Fibroblast of skin of left biceps (primary cell): ENCODE data around the gene NHS.
A peak's percentile ranks its signal among the peaks of the same experiment; 100 is the strongest.

ENCODE experiments used
- DNase-seq, 2 experiments: peaks; one replicate each; pipeline ENCODE4 v3.0.0-alpha.2; 2013; ENCODE audit warnings: low read depth in 2 of 2

The NHS gene

DNA sequence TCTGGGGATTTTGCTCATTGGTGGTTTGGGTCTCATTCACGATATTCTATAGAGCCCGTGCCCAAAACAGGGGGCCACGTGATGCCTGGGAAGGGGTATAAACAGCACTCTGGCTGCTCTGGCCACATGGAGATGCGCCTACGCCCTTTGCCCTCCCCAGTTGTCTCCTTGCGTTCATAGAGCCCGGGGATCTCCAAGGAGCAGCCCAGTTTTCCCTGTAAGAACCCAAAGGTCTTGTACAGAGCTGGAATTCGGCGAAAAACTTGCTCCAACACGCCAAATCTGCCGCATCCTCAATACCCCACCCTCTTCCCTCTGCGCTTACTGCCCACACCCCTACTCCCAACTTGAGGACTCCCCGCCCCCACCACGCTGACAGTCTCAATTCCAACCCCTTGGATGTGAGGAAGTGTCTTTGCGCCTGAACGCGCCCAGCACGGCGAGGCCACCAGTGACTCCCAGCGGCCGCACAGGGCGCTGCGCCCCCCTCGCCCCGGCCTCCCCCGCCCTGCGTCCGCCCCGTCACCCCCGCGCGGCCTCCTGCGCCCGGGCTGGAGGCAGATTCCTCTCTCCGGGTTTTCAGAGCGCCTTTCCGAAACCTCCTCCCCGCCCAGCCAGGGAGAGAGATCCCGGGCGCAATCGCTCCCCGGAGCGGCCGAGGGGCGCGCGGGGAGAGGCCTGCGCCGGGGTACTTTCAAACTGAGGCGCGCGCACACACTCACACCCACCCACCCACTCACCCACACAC, at the start of gene NHS:
Gene NHS, plus strand, starts transcription at position 582 of the 748 bp plus-strand sequence. CDS start 558 bp downstream, outside the sequence.
- peak; percentile 54 to 56 for DNase-seq

DNA sequence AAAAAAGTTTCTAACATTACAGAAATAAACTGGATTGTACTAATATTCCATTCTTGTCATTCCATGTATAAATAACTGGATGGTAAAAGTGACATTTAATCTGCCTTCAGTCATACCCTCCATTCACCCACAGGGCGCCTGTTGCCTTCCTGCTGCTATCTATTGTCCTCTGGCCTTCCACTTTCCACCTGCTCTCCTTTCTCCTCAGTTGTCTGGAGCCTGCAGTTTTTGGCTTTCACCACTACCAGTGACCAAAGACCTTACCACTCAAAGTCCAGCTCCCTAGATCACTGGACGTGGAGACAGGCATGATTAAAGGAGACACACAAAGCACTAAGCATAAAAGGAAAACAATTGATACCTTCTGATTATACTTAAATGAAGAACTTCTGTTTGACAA, 46.2 kb upstream of the NHS start:
- no peak for DNase-seq

DNA sequence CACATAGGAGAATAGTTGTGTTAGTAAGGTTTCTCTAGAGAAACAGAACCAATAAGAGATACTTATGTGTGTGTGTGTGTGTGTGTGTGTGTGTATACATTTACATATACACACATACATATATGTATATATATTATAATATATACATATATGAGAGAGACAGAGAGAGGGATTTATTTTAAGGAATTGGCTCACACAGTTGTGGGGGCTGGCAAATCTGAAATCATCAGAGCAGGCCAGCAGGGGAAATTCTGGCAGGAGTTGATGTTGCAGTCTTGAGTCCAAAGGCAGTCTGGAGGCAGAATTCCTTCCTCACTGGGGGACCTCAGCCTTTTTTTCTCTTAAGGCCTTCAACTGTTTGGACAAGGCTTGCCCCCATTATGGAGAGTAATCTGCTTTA, 38.6 kb upstream of the NHS start:
- DNase-seq: no peak

DNA sequence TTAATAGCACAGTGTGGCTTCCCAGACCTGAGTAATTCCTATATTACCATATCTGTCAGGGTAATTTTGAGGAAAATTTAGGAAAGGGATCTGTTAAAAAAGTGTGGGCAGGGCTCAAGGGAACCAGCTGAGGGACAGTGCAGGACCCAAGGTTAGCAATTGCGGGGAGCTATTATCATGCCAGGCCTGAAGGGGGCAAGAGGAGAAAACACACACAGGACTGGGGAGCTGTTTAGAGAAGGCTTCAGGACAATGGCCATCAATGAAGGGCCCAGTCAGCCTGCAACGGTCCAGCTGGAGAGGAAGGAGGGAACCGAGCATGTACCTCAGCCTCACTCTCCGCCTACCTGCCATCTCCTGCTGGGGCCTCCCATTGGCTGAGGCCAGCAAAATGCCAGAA, 19.0 kb upstream of the NHS start:
- DNase-seq: no peak

DNA sequence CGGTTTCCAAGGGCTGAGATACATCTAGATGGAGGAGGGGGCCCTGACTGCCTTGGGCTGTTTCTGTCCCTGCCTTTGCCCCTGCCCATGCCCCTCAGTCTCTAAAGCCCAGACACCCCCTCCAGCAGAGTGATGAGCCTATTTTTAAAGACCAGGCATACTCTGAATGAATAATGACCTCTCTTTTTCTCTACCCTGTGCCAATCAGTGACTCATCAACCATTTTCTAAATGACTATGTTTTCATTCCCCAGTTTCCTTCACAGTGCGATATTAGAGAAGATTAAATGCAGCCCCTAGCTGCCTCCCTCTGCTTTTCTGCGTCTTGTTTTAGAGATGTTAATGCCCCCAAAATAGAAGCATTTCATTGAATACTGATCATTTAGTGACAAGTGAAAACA, 15.5 kb upstream of the NHS start:
- DNase-seq: no peak

DNA sequence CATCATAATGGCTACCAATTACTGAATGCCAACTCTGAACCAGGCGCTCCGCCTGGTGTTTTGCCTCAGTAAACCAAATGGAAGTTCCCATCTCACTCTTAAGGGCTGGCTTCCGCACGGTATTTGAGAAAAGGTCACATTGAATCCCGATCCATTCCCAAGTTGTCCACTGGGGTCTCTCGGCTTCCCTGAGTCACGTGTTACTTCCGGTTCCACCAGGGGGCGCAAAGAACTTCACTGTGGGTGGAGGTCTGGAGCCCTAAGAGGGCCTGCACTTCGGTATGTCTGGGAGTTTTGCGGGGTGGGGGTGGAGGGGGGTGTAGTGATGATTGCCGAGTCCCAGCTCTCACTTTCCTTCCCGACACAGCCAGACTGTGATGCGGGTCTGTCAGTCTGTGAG, 13.4 kb upstream of the NHS start:
- no peak for DNase-seq

DNA sequence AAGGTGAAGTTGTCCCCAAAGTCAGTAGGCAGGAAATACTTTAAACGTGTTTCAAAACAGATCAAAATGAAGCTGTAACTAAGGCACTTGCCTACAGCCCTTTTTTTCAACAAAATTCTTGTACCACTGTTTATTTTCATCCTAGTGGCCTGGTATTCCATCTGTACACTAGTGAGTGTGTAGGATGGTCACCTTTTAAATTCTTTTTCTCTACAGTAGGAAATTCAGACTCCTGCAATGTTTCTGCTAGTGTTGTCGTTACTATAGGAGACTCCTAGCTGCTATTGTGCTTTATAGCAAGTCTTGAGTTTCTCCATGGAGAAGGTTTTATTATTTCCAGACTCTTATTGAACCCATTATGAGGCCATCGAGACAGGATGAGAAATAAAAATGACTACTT, 7.0 kb upstream of the NHS start:
- DNase-seq: no peak

DNA sequence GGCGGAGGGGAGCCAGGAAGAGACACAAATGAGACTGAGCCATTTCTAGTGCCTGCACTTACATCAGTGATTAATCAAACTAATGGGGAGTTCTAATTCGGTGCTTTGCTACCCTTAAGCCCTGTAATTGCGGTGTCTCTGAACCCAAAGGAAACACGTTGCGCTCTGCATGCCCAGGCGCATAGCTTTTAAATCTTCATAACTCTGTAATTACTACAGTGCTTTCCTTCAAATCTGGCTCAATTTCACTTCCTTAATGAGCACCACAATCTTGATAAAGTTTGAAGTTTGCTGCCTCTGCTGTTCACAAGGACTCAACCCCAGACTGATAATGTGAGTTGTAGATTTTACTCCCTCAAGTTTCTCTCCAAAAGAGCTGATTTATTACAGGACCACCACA, 5.7 kb upstream of the NHS start:
- DNase-seq: no peak

DNA sequence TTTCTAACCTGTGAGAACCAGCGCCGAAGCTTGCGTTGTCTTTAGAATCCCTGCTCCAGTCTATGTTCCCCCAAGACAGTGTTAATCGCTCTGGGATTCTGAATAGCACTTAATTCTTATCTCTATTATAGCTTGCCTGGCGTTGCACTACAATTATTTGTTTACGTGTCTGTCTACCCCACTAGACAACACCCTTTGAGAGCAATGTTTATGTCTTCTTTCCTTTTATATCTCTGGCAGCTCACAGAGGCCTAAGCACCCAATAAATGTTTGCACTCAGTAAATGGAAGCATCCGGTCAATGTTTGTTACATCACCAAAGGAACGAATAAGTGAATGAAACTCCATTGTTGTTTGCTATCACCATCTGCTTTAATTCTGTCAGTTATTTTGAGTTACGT, 4.8 kb upstream of the NHS start:
- no peak for DNase-seq

DNA sequence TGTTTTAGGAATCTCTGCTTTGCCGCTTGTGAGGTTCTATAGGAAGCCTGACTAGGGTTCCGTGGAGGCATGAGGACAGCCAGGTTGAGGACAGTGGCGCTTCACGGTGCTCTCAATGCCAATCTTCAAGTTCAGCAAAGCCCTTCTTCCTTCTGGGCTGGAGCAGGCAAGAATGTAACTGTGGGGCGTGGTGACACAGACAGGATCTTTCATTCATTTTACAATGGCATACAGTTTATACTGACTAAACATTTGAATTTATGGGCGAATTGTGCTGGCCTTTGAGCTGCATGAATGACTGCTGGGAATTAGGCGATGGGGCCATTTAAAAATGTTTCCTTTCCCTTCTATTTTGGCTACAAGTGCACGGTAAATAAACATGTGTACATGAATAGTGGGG, 2.9 kb upstream of the NHS start:
- DNase-seq: no peak

DNA sequence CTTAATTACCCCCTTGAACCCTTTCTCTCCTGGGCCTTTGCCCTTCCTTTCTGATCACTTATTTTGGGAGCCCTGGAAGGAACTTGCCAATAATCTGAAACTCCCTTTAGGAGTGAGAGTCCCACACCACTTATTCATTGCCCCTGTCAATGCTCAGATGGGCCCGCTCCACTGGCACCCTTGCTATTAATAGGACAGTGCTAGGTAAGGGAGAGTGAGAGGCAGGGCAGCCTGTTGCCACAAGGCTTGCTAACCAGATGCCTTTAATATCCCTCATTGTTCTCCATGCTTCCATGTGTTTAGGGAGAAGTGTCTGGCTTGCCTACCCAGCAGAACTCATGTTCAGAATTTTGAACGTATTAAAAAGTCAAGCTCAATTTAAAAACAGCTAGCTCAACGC, 1.7 kb upstream of the NHS start:
- no peak for DNase-seq

DNA sequence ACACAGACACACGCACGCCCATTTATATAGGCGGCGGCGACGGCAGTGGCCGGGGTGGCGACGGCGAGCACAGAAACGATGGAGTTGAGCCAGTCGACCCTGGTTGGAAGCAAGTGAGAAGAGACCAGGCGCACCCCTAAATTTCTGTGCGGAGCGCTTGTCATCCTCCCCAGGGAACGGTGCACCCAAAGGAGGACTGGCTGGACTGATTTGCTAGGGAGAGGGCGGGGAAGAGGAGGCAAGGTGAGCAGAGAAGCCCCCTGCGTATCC, 302 bp downstream of the NHS start:
- no peak for DNase-seq

DNA sequence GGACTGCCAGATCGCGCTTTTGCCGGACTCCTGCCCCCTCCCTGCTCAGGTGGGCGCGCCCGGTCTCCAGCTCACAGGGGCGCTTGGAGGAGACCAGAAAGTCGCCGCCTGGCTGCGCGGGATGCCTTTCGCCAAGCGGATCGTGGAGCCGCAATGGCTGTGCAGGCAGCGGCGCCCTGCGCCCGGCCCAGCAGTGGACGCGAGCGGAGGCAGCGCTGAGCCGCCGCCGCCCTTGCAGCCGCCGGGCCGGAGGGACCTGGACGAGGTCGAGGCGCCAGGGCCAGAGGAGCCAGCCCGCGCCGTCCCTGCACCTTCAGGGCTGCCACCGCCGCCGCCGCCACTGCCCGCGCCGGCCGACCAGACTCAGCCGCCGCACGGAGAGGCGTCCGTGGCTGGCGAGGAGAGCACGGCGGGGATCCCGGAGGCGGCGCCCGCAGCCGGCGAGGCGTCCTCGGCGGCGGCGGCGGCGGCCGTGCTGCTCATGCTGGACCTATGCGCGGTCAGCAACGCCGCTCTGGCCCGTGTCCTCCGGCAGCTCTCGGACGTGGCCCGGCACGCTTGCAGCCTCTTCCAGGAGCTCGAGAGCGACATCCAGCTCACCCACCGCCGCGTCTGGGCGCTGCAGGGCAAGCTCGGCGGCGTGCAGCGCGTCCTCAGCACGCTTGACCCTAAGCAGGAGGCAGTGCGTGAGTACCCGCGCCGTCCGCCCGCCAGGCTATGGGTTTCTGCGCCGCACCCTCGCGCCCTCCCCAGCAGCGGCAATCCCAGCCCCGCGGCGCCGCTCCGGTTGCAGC, 834 bp downstream of the NHS start:
- no peak for DNase-seq

DNA sequence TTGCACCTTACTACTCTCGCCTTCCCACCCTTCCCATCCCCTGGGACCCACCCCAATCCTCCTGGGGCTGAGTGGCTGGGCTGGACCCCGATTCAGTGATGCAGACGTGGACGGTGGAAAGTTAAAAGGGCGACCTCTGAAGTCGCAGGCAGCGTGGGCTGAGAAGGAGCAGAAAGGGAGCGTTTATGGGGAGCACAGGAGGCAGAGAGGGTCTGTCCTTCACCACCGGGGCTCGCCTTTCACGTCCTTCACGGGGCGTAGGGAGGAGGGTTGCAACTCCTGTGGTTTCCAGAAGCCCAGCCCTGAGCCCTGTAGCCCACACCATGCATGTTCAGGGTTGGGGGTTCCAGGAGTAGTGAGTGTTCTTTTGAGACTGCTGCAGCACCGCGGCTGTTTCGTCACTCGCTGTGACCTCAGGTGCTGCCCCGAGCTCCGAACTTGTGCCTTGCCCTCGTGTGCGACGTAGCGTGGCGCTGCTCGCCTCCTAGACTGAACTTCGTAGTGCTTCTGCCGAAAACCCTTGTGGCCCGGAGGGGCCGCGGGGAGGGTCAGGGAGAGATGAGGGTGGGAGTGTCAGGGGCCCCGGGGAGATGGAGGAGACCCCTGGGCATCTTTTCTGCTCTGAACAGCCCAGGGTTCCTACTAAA, 1.6 kb downstream of the NHS start:
- DNase-seq: no peak

DNA sequence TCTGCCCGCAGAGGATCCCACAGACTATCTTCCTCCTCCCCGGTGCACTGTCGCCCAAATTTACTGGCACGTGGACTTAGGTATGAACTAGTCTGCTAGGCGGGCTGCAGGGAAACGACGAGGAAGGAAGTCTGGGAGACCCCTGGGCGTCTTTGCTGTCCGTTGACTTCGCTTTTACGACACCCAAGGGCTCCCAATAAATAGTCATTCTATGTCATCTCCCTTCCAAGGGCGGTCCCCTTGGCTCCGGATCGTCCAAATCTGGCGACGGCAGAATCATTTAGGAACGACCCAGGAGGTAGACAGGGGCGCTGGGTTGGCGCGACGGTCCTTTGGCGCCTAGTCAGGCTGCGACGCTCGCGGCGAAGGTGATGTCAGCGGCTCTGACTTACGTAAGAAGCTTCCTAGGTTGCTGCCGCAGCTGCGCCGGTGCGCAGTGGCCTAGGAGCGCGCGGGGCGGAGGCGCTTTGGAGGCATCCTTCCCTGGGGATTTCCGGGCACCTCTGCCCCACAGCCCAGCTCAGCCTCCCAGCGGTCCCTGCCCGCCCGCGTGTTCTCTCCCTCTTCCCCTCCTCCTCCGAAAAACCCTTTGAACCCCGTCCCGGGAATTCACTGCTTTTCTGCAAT, 2.2 kb downstream of the NHS start:
- no peak for DNase-seq

DNA sequence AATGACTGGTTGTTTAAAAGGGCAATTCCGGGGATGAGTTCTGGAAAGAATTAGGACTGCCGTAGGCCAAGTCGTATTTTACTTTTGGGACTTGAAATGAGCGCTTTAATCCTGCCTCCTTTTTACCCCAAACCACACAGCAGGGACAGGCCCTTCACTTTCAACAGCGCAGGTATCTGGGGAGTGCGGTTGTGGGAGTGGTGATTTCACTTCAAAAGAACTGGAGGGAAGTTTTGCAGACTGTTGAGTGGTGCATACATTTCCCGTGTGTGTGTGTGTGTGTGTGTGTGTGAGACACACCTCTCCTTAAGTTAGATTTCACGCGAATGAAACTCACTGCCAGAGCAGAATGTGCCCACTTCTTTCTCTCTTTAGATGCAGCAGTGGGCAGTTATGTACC, 2.8 kb downstream of the NHS start:
- no peak for DNase-seq

DNA sequence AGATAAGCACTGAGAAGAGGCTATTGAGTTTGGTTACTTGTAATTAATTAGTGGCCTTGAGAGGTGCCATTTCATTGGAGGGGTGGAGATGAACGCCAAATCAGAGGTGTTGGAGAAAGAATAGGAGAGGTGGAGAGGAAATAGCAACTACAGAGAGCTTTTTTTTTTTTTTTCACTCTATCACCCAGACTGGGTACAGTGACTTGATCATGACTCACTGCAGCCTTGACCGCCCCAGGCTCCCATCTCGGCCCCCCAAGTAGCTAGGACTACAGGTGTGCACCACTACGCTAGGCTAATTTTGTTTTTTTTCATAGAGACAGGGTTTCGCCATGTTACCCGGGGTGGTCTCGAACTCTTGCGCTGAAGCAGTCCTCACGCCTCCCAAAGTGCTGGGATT, 5.2 kb downstream of the NHS start:
- DNase-seq: no peak

DNA sequence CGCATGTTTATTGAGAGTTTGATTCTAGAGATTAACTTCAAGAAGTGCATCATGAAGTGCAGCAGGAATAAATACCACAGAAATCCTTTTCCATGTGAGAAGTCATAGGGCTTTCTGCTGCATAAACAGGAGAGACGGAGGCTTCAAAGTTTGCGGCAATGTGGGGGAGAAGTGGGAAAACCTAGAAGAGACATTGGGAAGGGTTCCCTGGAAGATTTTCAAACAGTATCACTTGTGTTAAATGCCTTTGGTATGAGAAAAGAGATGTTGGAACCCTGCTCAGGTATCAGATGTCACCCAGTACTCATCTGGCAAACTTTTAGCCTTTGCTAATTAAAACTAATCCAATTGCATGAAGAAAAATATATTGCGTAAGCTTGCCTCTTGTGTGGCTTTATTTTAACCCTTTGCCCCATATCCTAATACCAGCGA, 15.4 kb downstream of the NHS start:
- no peak for DNase-seq

DNA sequence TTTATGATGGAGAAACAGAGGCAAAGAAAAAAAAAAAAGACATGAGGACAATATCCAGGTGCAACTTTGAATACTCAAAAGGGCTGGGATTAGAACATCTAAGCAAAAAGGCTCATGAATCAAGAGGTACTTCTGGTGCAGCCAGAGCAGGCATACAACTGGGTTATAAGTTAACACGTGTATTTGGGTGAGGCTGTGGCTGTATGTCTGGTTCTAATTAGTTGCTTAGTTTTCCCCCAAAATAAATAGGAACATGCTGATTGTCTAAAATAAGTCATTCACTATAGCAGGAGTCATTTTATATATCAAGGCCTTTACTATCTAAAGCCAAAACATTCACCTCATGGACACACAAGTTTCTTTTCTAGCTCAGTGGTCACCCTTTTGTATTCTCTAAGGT, 20.2 kb downstream of the NHS start:
- DNase-seq: no peak

DNA sequence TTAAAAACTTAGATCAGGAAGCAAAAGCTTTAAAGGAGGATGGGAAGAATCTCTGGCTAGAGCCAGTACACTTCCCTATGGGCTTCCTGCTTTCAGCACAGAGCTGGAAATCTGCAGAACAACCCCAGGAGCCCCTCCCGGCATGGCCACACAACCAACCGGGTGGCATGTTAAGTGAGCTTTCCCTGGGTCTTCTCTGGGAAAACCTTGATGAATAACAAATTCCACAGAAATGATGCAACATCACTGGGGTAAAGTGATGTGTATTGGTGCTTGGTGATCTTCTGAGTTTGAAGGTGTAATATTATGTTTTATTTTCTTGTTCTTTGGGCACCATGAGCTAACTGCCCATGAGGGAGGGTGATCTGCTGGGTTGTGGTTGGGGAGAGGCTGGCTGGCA, 22.1 kb downstream of the NHS start:
- DNase-seq: no peak

DNA sequence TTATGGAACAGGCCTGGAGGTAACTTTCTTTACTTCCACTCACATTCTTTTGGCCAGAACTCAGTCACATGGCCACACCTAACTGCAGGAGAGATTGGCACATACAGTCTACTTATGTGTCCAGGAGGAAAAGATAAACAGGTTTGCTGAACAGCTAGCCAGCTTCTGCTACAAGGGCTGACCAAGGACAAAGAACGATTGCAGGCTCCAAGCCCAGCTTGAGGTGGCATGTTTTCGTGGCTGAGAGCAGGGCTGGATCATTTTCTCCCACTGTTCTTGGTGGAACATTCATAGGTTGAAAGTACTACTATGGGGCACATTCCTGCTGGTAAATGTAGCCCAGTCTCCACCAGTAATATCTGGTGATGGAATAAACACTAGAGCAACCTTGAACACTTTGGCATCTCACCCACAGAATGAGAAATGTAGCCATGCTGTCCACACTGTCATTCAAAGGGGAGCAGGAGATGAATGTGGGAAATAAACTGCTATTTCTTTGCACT, 28.2 kb downstream of the NHS start:
- no peak for DNase-seq

DNA sequence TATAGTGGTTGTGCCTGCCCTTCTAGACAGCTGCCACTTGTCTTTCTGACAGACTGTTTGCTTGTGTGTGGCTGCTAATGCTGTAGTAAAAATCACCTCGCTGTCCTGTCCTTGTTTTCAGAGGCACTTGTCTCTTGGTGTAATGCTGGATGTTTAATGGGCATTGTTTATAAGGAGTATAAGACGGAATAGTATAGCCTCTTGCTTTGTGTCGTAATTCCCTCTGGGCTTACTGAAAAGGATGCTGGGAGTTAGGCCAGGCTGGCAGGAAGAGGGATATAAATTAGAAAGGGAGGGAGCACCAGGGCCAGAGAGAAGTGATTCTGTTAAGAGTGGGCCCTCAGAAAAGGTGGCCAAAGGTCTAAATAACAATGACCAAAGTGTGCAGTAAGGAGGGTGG, 29.0 kb downstream of the NHS start:
- DNase-seq: no peak
